WTC11 (cell line): ENCODE measurements around the gene TANGO6. TPM values are rescaled to one million over a fixed set of nuclear protein-coding genes. Genes with fewer than 3 reads are reported as not detected.

Experiments used
- ARID4B ChIP-seq: sonication (generic); formaldehyde crosslinking; IDR thresholded peaks from 2 replicates; pipeline ENCODE4 v1.8.0; 2023; ENCODE audit warnings: missing genetic modification reagents, mild to moderate bottlenecking, borderline replicate concordance
- ATF1 ChIP-seq: sonication (generic); formaldehyde crosslinking; IDR thresholded peaks from 2 replicates; pipeline ENCODE4 v1.8.1; 2023; ENCODE audit warnings: mild to moderate bottlenecking, moderate library complexity, missing genetic modification reagents
- CREB1 ChIP-seq: sonication (generic); formaldehyde crosslinking; IDR thresholded peaks from 2 replicates; pipeline ENCODE4 v1.8.0; 2023; ENCODE audit warnings: mild to moderate bottlenecking, missing genetic modification reagents
- ELF4 ChIP-seq: sonication (generic); formaldehyde crosslinking; IDR thresholded peaks from 2 replicates; pipeline ENCODE4 v1.8.1; 2022; ENCODE audit warnings: low read depth, mild to moderate bottlenecking, moderate library complexity, missing genetic modification reagents
- EMX1 ChIP-seq: fragments of 250-450 bp; sonication (Bioruptor Pico); IDR thresholded peaks from 2 replicates; pipeline ENCODE4 v1.8.0; 2021; ENCODE audit warnings: mild to moderate bottlenecking
- FOXK1 ChIP-seq: sonication (generic); formaldehyde crosslinking; IDR thresholded peaks from 2 replicates; pipeline ENCODE4 v1.8.0; 2022; ENCODE audit warnings: mild to moderate bottlenecking, moderate library complexity, missing genetic modification reagents
- FOXP4 ChIP-seq: sonication (generic); formaldehyde crosslinking; IDR thresholded peaks from 2 replicates; pipeline ENCODE4 v1.8.0; 2022; ENCODE audit warnings: mild to moderate bottlenecking, missing genetic modification reagents
- HMGA2 ChIP-seq: fragments of 250-450 bp; sonication (Bioruptor Pico); IDR thresholded peaks from 2 replicates; pipeline ENCODE4 v1.4.0; 2021; ENCODE audit warnings: mild to moderate bottlenecking, moderate library complexity
- HMGXB4 ChIP-seq: sonication (generic); formaldehyde crosslinking; IDR thresholded peaks from 2 replicates; pipeline ENCODE4 v1.8.1; 2023; ENCODE audit warnings: mild to moderate bottlenecking, moderate library complexity, missing genetic modification reagents
- IRF1 ChIP-seq: sonication (generic); formaldehyde crosslinking; IDR thresholded peaks from 2 replicates; pipeline ENCODE4 v1.8.0; 2023; ENCODE audit warnings: missing genetic modification reagents
- JUN ChIP-seq: sonication (generic); formaldehyde crosslinking; IDR thresholded peaks from 2 replicates; pipeline ENCODE4 v1.8.0; 2023; ENCODE audit warnings: mild to moderate bottlenecking, missing genetic modification reagents
- KAT7 ChIP-seq: sonication (generic); formaldehyde crosslinking; IDR thresholded peaks from 2 replicates; pipeline ENCODE4 v1.8.1; 2023; ENCODE audit warnings: missing genetic modification reagents, mild to moderate bottlenecking, borderline replicate concordance
- NFATC4 ChIP-seq: fragments of 250-450 bp; sonication (Bioruptor Pico); IDR thresholded peaks from 2 replicates; pipeline ENCODE4 v1.9.0; 2021; ENCODE audit warnings: mild to moderate bottlenecking
- PRDM15 ChIP-seq: sonication (generic); formaldehyde crosslinking; IDR thresholded peaks from 2 replicates; pipeline ENCODE4 v1.8.0; 2022; ENCODE audit warnings: missing genetic modification reagents
- PREB ChIP-seq: sonication (generic); formaldehyde crosslinking; IDR thresholded peaks from 2 replicates; pipeline ENCODE4 v1.8.1; 2022; ENCODE audit warnings: mild to moderate bottlenecking, missing genetic modification reagents, moderate library complexity, borderline replicate concordance
- SMAD4 ChIP-seq: sonication (generic); formaldehyde crosslinking; IDR thresholded peaks from 2 replicates; pipeline ENCODE4 v1.8.0; 2022; ENCODE audit warnings: mild to moderate bottlenecking, missing genetic modification reagents
- ZBTB21 ChIP-seq: sonication (generic); formaldehyde crosslinking; IDR thresholded peaks from 2 replicates; pipeline ENCODE4 v1.8.1; 2023; ENCODE audit warnings: mild to moderate bottlenecking, missing genetic modification reagents, borderline replicate concordance
- ZNF232 ChIP-seq: sonication (generic); formaldehyde crosslinking; IDR thresholded peaks from 2 replicates; pipeline ENCODE4 v1.8.0; 2022; ENCODE audit warnings: mild to moderate bottlenecking, missing genetic modification reagents
- ZNF281 ChIP-seq: sonication (generic); formaldehyde crosslinking; IDR thresholded peaks from 2 replicates; pipeline ENCODE4 v1.8.0; 2023; ENCODE audit warnings: mild to moderate bottlenecking, missing genetic modification reagents
- ZNF396 ChIP-seq: fragments of 250-450 bp; sonication (Bioruptor Pico); IDR thresholded peaks from 2 replicates; pipeline ENCODE4 v1.8.0; 2021; ENCODE audit warnings: mild to moderate bottlenecking, moderate library complexity, borderline replicate concordance
- total RNA-seq: library from RNA; stranded (reverse); gene quantifications from 3 replicates; pipeline ENCODE4 v1.2.3, GENCODE V29; 2021

TANGO6 gene
- total RNA-seq, 1 experiment from 2014 or later, result 15.6 TPM

GRCh38 chr16:68843482-68844210 lies at the start of gene TANGO6 (continued):
- TF ChIP-seq ARID4B (peak; percentile 70; the same call in 1 of the 2 replicates), HMGXB4 (CRISPR knock-in tag) (peak; percentile 90), KAT7 (CRISPR knock-in tag) (0 out of 2 replicates have a peak, but pooled peaks have one; percentile 46), PREB (0 out of 2 replicates have a peak, but pooled peaks have one; percentile 19), ELF4 (CRISPR knock-in tag) (no peak), NFATC4 (CRISPR knock-in tag) (no peak), PRDM15 (CRISPR knock-in tag) (no peak), SMAD4 (no peak), CREB1 (CRISPR knock-in tag) (no peak), EMX1 (CRISPR knock-in tag) (no peak), JUN (CRISPR knock-in tag) (no peak), ZNF281 (no peak), HMGA2 (CRISPR knock-in tag) (no peak), ZBTB21 (CRISPR knock-in tag) (no peak), IRF1 (0 out of 2 replicates have a peak, but pooled peaks have one; percentile 41), FOXK1 (CRISPR knock-in tag) (peak; percentile 72), ZNF232 (peak; percentile 81; the same call in 1 of the 2 replicates), ZNF396 (CRISPR knock-in tag) (no peak), FOXP4 (0 out of 2 replicates have a peak, but pooled peaks have one; percentile 3), ATF1 (CRISPR knock-in tag) (0 out of 2 replicates have a peak, but pooled peaks have one; percentile 52)
